Activated CD8-positive, alpha-beta memory T cell treated with anti-CD3 and anti-CD28 coated beads, Interleukin-2, amount 10 ng/mL, durations not matched to agents 7 days and 5 days (primary cell): ENCODE measurements around the gene SLC26A9. TPM values are rescaled to one million over a fixed set of nuclear protein-coding genes. Genes with fewer than 3 reads are reported as not detected.

Experiments
- ATAC-seq: fragments of 150-1000 bp; cut with Tn5 transposase; one replicate; pipeline ENCODE4 v1.10.0; 2021; ENCODE audit warnings: moderate library complexity
- CTCF ChIA-PET: fragments of 350-600 bp; sonication (Branson Sonifier 250); formaldehyde crosslinking; loops from one replicate; lab custom pipeline; 2021; ENCODE audit warnings: antibody characterized with exemption; lab: Charles Lee
- DNase-seq: peaks from one replicate; pipeline ENCODE4 v3.0.0-alpha.2; 2020
- H3K27ac Mint-ChIP-seq: one replicate; pipeline ENCODE4 v1.8.0; 2021; ENCODE audit warnings: mild to moderate bottlenecking, mixed read lengths
- H3K27me3 Mint-ChIP-seq: one replicate; pipeline ENCODE4 v1.8.0; 2021; ENCODE audit warnings: mixed read lengths
- H3K36me3 Mint-ChIP-seq: one replicate; pipeline ENCODE4 v1.8.0; 2021; ENCODE audit warnings: mild to moderate bottlenecking, mixed read lengths
- H3K4me1 Mint-ChIP-seq: one replicate; pipeline ENCODE4 v1.8.0; 2021; ENCODE audit warnings: mixed read lengths
- H3K4me3 Mint-ChIP-seq: one replicate; pipeline ENCODE4 v1.8.0; 2021; ENCODE audit warnings: mild to moderate bottlenecking, moderate library complexity, mixed read lengths
- H3K9me3 Mint-ChIP-seq: one replicate; pipeline ENCODE4 v1.8.0; 2022; ENCODE audit warnings: low read depth, mixed read lengths
- total RNA-seq, 2 experiments: library from RNA; stranded (reverse); gene quantifications; one replicate each; pipeline ENCODE4 v1.2.3, GENCODE V29; 2021

The SLC26A9 gene
- total RNA-seq, 2 experiments from 2014 or later, result not detected

DNA sequence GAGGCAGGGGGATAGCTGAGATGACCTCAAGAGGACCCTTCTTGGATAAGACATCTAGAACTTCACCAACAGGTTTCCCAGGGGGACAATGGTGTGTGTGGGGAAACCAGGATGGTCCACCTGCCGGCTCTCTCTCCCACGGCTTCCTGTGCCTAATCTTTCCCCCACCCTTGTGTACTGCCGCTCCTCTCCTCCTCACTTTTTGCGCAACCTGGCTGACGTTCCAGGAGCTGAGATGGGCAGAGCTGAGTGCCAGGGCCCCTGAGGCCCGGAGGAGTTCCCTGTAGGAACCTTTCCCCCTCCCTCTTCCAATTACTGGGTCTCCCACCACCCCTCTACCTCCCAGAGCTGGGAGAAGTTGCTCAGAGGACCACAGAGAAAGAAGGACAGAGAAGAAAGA lies 6.9 kb downstream of the SLC26A9 start:
- CTCF ChIA-PET, result no interaction called here
- Mint-ChIP-seq H3K36me3 (no peaks in the 10 kb centered on the region), H3K27me3 (peaks cover 29% of the 10 kb centered on the region), H3K9me3 (no peaks in the 10 kb centered on the region), H3K4me3 (no peak overlapping the region), H3K4me1 (no peaks in the 10 kb centered on the region), H3K27ac (no peak overlapping the region)
- ATAC-seq, result no peak
- no peak for DNase-seq

DNA sequence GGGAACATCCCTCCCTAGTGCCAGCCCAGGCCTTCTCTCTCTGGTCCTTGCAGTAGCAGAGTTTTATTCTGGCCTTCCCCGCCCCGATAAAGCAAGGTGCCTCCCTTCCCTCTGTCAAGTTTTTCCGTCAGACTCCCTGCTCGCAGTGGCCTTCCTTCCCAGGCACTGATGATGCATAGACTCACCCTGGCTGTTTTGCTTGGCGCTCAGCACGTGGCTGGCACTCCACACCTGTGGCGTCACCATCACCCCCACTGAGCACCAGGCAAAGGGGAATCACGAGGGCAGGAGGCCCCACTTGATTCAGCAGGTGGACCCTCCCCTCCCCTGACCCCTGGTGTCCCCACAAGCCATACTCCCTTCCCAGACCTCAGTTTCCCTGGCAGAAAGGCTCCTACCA lies 7.4 kb downstream of the SLC26A9 start:
- CTCF ChIA-PET, result no interaction called here
- Mint-ChIP-seq H3K4me1 (no peaks in the 10 kb centered on the region), H3K9me3 (no peaks in the 10 kb centered on the region), H3K4me3 (no peak overlapping the region), H3K27me3 (peaks cover 28% of the 10 kb centered on the region), H3K36me3 (no peaks in the 10 kb centered on the region), H3K27ac (no peak overlapping the region)
- DNase-seq, result no peak
- ATAC-seq, result no peak

DNA sequence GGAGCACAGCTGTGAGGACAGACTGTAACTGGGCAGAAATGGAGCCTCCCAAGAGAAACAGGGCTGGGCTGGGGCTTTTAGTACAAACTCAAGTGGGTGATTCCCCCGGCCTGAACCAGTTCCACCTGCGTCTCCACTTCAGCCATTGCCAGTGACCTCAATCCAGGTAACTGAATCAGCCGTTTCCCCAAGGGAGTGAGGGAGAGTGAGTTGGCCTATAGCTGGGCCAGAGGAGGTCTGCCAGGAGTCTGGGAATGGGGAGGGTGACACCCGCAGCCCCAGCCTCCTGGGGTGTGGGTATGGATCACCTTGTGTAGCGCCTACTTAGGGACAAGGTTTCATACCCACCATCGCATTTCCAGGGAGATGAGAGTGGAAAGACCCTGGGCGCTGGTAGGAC lies 8.5 kb downstream of the SLC26A9 start:
- H3K27me3 Mint-ChIP-seq, result peaks cover 33% of the 10 kb centered on the region
- no peak for DNase-seq
- no peaks in the 10 kb centered on the region for H3K4me1 Mint-ChIP-seq
- no peak overlapping the region for H3K27ac Mint-ChIP-seq
- ATAC-seq, result no peak
- H3K4me3 Mint-ChIP-seq, result no peak overlapping the region
- H3K36me3 Mint-ChIP-seq, result no peaks in the 10 kb centered on the region
- CTCF ChIA-PET, result interaction anchor here (1.2 kb wide), 1 partner anchor 43 kb away, joined by 3 read pairs; no protein-coding TSS in a partner anchor
- H3K9me3 Mint-ChIP-seq, result no peaks in the 10 kb centered on the region

DNA sequence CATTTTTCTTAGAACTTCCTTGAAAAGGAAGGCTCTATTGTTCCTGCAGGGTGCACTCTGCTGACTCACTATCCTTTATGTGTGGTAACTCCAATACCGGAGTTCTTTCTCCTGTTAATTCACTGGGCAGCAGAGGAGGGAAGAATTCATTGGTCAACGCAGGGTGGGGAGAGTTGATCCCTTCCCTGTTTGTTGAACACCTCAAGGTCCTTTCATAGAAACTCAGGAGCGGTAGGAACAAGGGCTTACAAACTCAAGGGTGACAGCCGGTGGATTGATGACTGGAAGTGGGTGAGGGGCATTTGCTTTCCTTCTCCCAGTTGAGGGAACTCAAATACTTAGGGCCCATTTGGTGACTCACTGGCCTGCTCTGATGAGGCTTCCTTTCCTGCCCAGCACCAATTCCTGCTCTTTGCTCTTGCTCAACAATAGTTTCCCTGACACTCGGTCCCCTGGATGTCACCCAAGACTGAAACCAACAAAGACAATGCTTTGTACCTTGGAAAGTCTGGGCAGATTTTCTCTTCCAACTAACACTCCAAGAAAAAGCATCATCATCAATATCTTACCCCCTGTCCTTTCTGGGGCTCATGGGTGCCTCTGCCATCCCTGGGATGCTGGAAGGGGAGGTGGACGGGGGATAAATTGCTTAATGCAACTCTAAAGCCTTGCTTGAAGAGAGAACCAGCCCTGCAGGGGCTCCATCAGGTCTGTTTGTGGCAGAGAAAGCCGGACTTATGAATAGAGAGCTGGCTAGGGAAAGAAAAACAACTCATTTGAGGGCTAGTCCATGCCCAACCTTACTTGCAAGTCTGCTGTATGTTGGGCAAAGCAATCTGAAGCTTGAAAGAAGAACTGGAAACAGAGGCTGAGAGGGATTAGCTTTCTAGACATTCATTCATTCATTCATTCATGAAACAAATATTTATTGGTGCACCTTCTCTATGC lies 9.3 kb downstream of the SLC26A9 start:
- no peak for ATAC-seq
- Mint-ChIP-seq H3K36me3 (no peaks in the 10 kb centered on the region), H3K4me1 (no peaks in the 10 kb centered on the region), H3K4me3 (no peak overlapping the region), H3K27me3 (peaks cover 33% of the 10 kb centered on the region), H3K9me3 (no peaks in the 10 kb centered on the region), H3K27ac (no peak overlapping the region)
- DNase-seq, result no peak
- CTCF ChIA-PET, result interaction anchor here (1.2 kb wide), 1 partner anchor 43 kb away, joined by 3 read pairs; no protein-coding TSS in a partner anchor

DNA sequence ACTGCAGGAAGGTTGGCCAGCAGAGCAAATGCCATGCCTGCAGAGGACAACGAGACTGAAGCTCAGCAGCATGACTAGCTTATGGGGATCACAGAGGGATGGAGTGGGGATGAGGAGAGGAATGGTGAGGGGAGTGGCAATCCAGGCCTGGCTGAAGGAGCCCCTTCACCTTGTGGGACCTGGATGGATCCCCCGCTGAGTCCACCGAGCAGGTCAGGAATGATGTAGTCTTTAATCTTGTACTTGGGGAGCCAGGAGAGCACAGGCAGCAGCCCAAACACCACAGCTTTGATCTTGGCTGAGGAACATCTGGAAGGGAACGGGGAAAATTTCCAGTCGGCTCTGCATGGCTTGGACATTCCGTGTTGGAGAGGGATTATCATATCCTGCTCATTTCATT lies 10.5 kb downstream of the SLC26A9 start:
- no peak for DNase-seq

DNA sequence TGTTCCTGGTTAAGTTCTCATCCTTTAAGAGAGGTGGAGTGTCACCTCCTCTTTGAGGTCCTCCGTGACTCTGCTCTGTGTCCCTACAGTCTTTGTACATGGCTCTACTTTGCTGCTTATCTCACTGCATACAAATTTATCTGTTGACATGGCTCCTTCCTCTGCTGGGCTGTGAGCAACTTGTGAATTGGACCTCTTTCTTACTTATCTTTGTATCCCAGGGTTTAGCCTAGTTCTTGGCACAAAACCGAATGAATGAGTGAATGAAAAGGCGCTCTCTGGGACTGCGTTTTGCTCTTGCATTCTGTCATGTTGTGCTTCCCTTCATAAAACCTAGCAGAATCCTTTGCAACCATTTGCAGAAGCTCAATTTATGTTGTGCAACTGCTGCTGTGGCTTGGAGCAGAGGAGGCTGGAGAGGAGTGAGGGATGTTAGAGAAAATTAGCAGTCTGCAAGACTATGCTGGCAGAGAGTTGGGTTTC lies 12.4 kb downstream of the SLC26A9 start:
- Mint-ChIP-seq H3K4me3 (no peak overlapping the region), H3K27ac (no peak overlapping the region), H3K36me3 (no peaks in the 10 kb centered on the region), H3K27me3 (peaks cover 19% of the 10 kb centered on the region), H3K4me1 (no peaks in the 10 kb centered on the region), H3K9me3 (no peaks in the 10 kb centered on the region)
- CTCF ChIA-PET, result interaction anchor here (1.0 to 1.6 kb wide), 2 partner anchors 46 to 176 kb away, joined by 3 to 4 read pairs; no protein-coding TSS in a partner anchor
- ATAC-seq, result no peak
- no peak for DNase-seq

More for the DNA sequence above, 10.5 kb downstream of the SLC26A9 start:
- CTCF ChIA-PET, result interaction anchor here (1.2 kb wide), 1 partner anchor 45 kb away, joined by 3 read pairs; no protein-coding TSS in a partner anchor
- no peaks in the 10 kb centered on the region for H3K9me3 Mint-ChIP-seq
- no peak overlapping the region for H3K4me3 Mint-ChIP-seq
- no peak for ATAC-seq
- H3K36me3 Mint-ChIP-seq, result no peaks in the 10 kb centered on the region
- H3K4me1 Mint-ChIP-seq, result no peaks in the 10 kb centered on the region
- H3K27me3 Mint-ChIP-seq, result peaks cover 28% of the 10 kb centered on the region
- H3K27ac Mint-ChIP-seq, result no peak overlapping the region

DNA sequence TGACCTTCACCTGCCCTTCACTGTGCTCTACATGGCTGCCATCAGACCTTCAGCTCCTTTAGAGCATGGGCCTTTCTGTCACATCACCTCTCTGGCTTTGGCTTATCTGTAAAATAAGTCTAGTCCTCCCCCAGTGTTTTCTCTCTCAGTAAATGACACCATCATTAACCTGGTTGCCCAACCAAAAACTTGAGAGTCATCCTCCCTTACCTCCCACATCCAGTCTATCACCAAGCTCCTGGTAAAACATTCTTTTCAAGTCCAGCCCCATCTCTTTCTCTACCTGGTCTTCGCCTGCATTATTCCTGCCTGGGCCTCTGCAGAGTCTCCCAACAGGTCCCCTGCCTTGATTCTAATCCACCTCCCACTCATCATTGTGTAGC lies 13.1 kb downstream of the SLC26A9 start:
- ATAC-seq (no peak), DNase-seq (no peak)
- H3K4me1 Mint-ChIP-seq, result no peaks in the 10 kb centered on the region
- H3K36me3 Mint-ChIP-seq, result no peaks in the 10 kb centered on the region
- H3K4me3 Mint-ChIP-seq, result no peak overlapping the region
- peaks cover 19% of the 10 kb centered on the region for H3K27me3 Mint-ChIP-seq
- H3K9me3 Mint-ChIP-seq, result no peaks in the 10 kb centered on the region
- no peak overlapping the region for H3K27ac Mint-ChIP-seq
- CTCF ChIA-PET, result interaction anchor here (1.2 to 1.6 kb wide), 2 partner anchors 176 to 271 kb away, joined by 3 read pairs; no protein-coding TSS in a partner anchor

DNA sequence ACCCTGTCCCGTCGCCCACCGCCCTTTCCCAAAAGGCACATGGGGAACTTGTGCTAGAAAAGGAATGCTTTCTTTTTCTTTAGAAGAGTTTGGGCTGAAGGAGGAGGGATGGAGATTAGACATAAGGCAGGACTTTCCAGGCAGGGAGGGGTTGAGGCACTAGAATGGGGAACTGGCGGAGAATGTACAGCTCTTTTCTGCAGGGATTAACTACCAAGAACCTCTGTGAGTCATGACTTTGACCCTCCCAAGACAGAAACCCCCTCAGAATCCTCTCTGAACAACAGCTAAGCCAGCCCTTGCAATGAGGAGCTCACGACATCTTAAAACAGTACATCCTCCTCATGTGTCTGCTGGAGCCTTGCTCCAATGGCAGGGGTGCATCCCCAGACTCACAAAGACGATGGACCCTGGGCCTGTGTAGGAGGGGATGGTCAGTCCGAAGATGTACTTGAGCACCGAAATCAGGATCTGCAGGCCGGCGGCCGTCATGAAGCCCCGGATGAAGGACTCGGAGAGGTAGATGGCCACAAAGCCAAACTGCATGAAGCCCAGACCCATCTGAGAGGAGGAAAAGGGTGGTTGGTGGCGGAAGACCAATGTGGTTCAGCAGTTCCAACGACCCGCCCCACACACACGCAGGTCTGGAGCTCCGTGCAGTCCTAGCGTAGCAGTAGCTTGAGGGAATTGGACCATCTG lies 13.6 kb downstream of the SLC26A9 start:
- H3K9me3 Mint-ChIP-seq, result no peaks in the 10 kb centered on the region
- no peak overlapping the region for H3K4me3 Mint-ChIP-seq
- no peaks in the 10 kb centered on the region for H3K4me1 Mint-ChIP-seq
- DNase-seq, result no peak
- ATAC-seq, result no peak
- peaks cover 17% of the 10 kb centered on the region for H3K27me3 Mint-ChIP-seq
- H3K36me3 Mint-ChIP-seq, result no peaks in the 10 kb centered on the region
- no peak overlapping the region for H3K27ac Mint-ChIP-seq
- CTCF ChIA-PET, result interaction anchor here (1.2 kb wide), 1 partner anchor 271 kb away, joined by 3 read pairs; no protein-coding TSS in a partner anchor

DNA sequence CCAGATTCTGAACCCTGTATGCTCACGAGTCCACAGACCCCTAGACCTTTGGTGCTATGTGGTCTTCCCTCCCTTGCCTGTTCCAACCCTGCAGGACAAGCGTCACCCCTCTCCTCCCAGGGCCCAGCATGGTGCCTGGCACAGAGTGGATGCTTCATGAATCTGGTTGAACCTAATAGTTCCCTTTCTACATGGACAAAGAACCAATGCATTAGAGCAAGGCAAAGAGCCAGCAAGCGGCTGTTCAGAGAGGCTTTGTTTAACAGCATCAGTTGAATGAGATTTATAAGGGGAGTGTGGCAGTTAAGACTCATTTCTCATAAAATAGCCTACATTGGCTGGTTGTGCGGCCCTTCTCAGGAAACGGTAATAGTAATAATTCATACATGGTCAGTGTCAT lies 14.9 kb downstream of the SLC26A9 start:
- H3K4me1 Mint-ChIP-seq, result no peaks in the 10 kb centered on the region
- no peak overlapping the region for H3K4me3 Mint-ChIP-seq
- H3K9me3 Mint-ChIP-seq, result no peaks in the 10 kb centered on the region
- H3K27me3 Mint-ChIP-seq, result peaks cover 13% of the 10 kb centered on the region
- H3K27ac Mint-ChIP-seq, result no peak overlapping the region
- DNase-seq (no peak), ATAC-seq (no peak)
- no peaks in the 10 kb centered on the region for H3K36me3 Mint-ChIP-seq
- CTCF ChIA-PET, result no interaction called here

DNA sequence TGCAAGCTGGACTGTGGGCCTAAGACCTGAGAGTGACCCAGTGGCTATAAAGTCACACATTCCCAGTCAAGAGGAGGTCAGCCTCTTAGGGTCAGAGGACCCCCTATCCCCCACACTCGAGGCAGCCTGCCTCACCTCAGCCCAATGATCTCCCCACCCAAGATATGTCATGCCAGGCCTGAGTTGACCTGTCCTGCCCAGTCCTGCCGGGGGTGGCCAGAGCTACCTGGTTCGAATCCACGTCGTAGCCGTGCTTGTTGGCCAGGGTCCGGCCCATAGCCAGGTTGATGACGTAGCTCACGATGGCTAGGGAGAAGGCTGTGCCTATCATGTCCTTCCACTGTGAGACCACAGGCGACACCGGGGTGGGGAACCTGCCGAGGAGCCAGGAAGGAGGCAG lies 15.6 kb downstream of the SLC26A9 start:
- no peak for ATAC-seq
- DNase-seq, result no peak
- no peaks in the 10 kb centered on the region for H3K4me1 Mint-ChIP-seq
- H3K4me3 Mint-ChIP-seq, result no peak overlapping the region
- no peaks in the 10 kb centered on the region for H3K9me3 Mint-ChIP-seq
- H3K27ac Mint-ChIP-seq, result no peak overlapping the region
- H3K27me3 Mint-ChIP-seq, result peaks cover 11% of the 10 kb centered on the region
- H3K36me3 Mint-ChIP-seq, result no peaks in the 10 kb centered on the region
- CTCF ChIA-PET, result no interaction called here

DNA sequence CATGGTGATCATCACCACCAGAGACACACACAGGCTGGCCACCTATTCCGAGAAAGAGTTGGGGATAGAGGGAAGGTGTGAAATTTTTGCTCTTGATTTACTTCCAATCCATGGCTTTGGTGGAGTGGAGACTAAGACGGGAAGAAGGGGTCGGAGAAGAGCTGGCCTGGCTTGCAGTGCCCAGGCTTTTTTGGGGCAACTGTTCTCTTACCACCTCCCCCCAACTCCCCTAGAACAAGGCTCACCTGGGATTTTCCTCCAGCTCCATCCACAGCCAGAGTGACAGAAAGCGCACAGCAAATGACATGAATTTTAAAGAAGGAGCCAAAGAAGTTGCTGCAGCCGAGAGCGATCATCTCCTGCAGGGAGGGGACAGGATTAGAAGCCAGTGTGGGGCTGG lies 16.0 kb downstream of the SLC26A9 start:
- DNase-seq (no peak), ATAC-seq (no peak)
- H3K36me3 Mint-ChIP-seq, result no peaks in the 10 kb centered on the region
- CTCF ChIA-PET, result no interaction called here
- no peak overlapping the region for H3K4me3 Mint-ChIP-seq
- H3K9me3 Mint-ChIP-seq, result no peaks in the 10 kb centered on the region
- H3K4me1 Mint-ChIP-seq, result no peaks in the 10 kb centered on the region
- peaks cover 9% of the 10 kb centered on the region for H3K27me3 Mint-ChIP-seq
- no peak overlapping the region for H3K27ac Mint-ChIP-seq

DNA sequence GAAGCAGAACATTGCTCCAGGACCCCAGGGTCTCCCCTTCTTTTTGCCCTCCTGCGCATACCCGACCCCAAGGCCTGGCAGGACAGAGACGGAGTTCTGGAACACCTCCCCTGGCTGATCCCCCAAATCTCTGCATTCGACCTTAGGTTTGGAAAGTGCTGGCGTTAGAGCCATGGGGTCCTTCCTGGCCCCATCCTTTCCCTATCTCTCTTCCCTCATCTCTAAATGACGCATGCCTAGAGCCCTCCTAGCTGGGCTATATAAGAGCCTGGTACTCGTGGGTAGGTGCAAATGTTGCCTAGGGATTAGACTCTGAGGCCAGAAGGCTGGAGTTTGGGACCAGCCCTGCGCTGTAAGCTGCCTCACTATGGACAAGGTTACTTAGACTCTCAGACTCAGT lies 16.6 kb downstream of the SLC26A9 start:
- no peaks in the 10 kb centered on the region for H3K4me1 Mint-ChIP-seq

DNA sequence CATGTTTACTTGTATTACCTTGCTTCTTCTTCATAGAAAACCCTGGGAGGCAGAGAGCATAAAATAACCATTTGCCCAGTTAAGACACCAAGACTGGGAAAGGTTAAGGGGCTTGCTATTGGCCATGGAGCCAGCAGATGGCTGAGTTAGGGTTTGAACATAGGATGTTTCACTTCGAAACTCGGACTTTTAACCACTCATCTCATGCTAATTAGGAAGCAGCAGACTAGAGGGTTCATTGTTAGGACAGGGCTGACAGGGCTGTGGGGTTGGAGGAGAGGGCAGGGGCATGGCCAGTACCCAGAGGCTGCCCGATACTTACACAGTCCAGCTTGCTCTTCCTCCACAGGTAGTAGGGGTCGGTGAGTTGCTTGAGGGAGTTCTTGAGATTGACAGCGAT lies 17.0 kb downstream of the SLC26A9 start:
- no peak for ATAC-seq
- Mint-ChIP-seq H3K36me3 (no peaks in the 10 kb centered on the region), H3K9me3 (no peaks in the 10 kb centered on the region), H3K4me1 (no peaks in the 10 kb centered on the region), H3K27me3 (peaks cover 5% of the 10 kb centered on the region), H3K27ac (no peak overlapping the region), H3K4me3 (no peak overlapping the region)
- no peak for DNase-seq
- CTCF ChIA-PET, result no interaction called here

More for the DNA sequence above, 16.6 kb downstream of the SLC26A9 start:
- no peak for DNase-seq
- no peaks in the 10 kb centered on the region for H3K36me3 Mint-ChIP-seq
- no peak for ATAC-seq
- H3K4me3 Mint-ChIP-seq, result no peak overlapping the region
- H3K9me3 Mint-ChIP-seq, result no peaks in the 10 kb centered on the region
- no peak overlapping the region for H3K27ac Mint-ChIP-seq
- H3K27me3 Mint-ChIP-seq, result peaks cover 5% of the 10 kb centered on the region
- CTCF ChIA-PET, result no interaction called here
